Activated CD4-positive, alpha-beta memory T cell treated with anti-CD3 and anti-CD28 coated beads, Interleukin-2, amount 10 ng/mL, durations not matched to agents 7 days and 5 days (primary cell): Measurements from ENCODE around the gene SLC16A10. TPM values are rescaled to one million over a fixed set of nuclear protein-coding genes. Genes with fewer than 3 reads are reported as not detected.
"Not testable (repeated sequence)": the region's sequence is repeated elsewhere in the genome, so short reads cannot be mapped to it uniquely, and the experiment has no call there.

ENCODE experiments used
- CTCF ChIA-PET: fragments of 350-600 bp; sonication (Branson Sonifier 250); formaldehyde crosslinking; loops from one replicate; lab custom pipeline; 2021; ENCODE audit warnings: antibody characterized with exemption, inconsistent platforms; lab: Charles Lee
- POLR2A ChIA-PET: fragments of 350-600 bp; sonication (Branson Sonifier 250); formaldehyde crosslinking; loops from one replicate; lab custom pipeline; 2021; ENCODE audit warnings: antibody characterized with exemption; lab: Charles Lee
- DNase-seq: peaks from one replicate; pipeline ENCODE4 v3.0.0-alpha.2; 2020
- H3K27ac Mint-ChIP-seq: one replicate; pipeline ENCODE4 v1.8.0; 2021; ENCODE audit warnings: mild to moderate bottlenecking, mixed read lengths
- H3K27me3 Mint-ChIP-seq: one replicate; pipeline ENCODE4 v1.8.0; 2021; ENCODE audit warnings: mixed read lengths
- H3K36me3 Mint-ChIP-seq: one replicate; pipeline ENCODE4 v1.8.0; 2021; ENCODE audit warnings: low read depth, mixed read lengths
- H3K4me1 Mint-ChIP-seq: one replicate; pipeline ENCODE4 v1.8.0; 2021; ENCODE audit warnings: mixed read lengths
- H3K4me3 Mint-ChIP-seq: one replicate; pipeline ENCODE4 v1.8.0; 2021; ENCODE audit warnings: mild to moderate bottlenecking, mixed read lengths
- H3K9me3 Mint-ChIP-seq: one replicate; pipeline ENCODE4 v1.8.0; 2021; ENCODE audit warnings: mixed read lengths
- total RNA-seq, 2 experiments: library from RNA; stranded (reverse); gene quantifications; one replicate each; pipeline ENCODE4 v1.2.3, GENCODE V29; 2021

SLC16A10 gene
- total RNA-seq, 2 experiments from 2014 or later, result 1.2 to 1.4 TPM

DNA sequence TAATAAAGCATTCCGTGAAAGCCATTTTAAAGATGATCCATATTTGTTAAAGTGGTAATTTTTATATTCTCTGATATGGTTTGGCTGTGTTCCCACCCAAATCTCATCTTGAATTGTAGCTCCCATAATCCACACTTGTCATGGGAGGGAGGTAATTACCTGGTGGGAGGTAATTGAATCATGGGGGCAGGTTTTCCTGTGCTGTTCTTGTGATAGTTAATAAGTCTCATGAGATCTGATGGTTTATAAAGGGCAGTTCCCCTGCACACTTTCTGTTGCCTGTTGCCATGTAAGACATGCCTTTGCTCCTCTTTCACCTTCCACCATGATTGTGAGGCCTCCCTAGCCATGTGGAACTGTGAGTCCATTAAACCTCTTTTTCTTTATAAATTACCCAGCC lies 8.2 kb downstream of the SLC16A10 start:
- DNase-seq, H3K27ac Mint-ChIP-seq, CTCF ChIA-PET, H3K4me3 Mint-ChIP-seq, H3K4me1 Mint-ChIP-seq, H3K9me3 Mint-ChIP-seq, POLR2A ChIA-PET, H3K36me3 Mint-ChIP-seq: not testable (repeated sequence)
- peaks cover 11% of the 10 kb centered on the region for H3K27me3 Mint-ChIP-seq

DNA sequence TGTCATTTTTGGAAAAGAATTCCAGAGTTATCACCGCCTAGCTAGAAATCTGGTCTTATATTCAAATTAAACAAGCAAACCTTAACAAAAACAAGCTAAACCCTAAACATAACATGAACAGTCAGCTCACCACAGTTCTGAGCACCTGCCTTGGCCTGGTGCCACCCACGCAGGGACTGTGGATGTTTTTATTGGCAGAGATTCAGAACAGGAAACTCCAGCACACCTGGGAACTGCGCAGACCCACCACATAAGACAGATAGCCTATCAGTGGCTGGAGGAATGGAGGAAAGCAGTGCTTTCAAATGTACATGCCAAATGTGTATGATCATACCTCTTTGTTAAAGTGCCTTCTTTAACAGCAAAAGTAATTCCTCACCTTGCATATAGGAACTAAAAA lies 8.9 kb downstream of the SLC16A10 start:
- Mint-ChIP-seq H3K27ac (no peak overlapping the region), H3K4me3 (no peak overlapping the region), H3K27me3 (peaks cover 7% of the 10 kb centered on the region), H3K4me1 (peaks cover 1% of the 10 kb centered on the region), H3K9me3 (no peaks in the 10 kb centered on the region), H3K36me3 (no peaks in the 10 kb centered on the region)
- DNase-seq, result no peak
- POLR2A ChIA-PET, result no interaction called here
- CTCF ChIA-PET, result no interaction called here

DNA sequence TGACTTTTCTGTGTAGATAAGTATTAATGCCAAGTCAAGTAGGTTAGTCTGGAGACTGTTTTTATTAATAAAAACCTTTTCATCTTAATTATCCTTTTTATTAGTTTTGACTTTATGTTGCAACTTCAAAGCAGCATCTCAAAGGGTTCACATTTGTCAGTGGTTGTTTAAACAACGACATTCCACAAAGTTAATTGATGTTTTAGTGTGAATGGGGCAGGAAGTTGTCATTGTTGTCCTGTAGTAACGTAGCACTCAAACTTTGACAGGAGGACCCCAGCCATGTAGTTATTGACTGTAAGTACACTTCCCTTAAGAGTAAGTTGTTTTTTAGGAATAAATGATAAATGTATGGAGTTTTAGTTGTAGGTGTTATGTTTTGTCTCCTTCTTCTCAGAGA lies 11.3 kb downstream of the SLC16A10 start:
- no peak for DNase-seq
- ChIA-PET CTCF (no interaction called here), POLR2A (no interaction called here)
- H3K36me3 Mint-ChIP-seq, result no peaks in the 10 kb centered on the region
- no peaks in the 10 kb centered on the region for H3K9me3 Mint-ChIP-seq
- H3K27ac Mint-ChIP-seq, result no peak overlapping the region
- peaks cover 7% of the 10 kb centered on the region for H3K27me3 Mint-ChIP-seq
- H3K4me1 Mint-ChIP-seq, result peaks cover 1% of the 10 kb centered on the region
- H3K4me3 Mint-ChIP-seq, result no peak overlapping the region

DNA sequence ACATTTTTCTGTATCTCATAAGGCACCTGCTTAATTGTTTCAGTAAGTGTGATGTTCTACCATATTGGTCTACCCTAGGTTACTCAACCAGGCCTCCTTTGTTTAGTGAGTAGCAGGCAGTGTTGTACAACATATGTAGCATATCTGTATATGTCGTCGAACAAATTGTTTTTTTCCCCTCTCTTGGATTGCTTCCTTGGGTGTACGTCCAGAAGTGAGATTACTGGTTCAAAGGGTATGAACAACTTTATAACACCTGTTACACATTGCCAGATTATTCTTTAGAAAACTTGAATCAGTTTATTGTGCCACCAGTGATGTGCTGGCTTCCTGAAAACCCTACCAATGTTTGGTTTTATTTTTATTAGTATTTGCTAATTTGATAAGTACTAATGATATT lies 14.7 kb downstream of the SLC16A10 start:
- Mint-ChIP-seq H3K36me3 (no peaks in the 10 kb centered on the region), H3K9me3 (peaks cover 3% of the 10 kb centered on the region), H3K4me1 (no peaks in the 10 kb centered on the region), H3K4me3 (no peak overlapping the region), H3K27me3 (peaks cover 7% of the 10 kb centered on the region), H3K27ac (no peak overlapping the region)
- CTCF ChIA-PET, result no interaction called here
- DNase-seq, result no peak
- POLR2A ChIA-PET, result no interaction called here

DNA sequence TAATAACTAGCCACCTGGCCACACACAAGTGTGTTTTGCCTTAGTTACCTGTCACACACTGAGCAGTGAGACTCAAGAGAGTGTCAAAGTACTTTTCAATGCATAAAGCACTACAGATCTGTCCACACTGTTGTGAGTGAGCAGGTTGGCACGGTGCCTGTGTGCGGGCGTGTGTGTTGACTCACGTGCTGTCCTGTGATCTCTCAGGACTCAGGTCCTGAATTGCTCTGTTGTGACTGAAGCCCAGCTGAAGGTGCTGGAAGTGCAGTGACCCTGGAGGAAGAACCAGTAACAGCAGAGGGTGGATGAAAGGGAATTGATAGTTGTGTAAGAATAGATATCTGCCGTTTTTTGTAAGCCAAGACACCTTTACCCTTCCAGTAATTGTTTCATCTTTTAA lies 18.3 kb downstream of the SLC16A10 start:
- ChIA-PET CTCF (no interaction called here), POLR2A (no interaction called here)
- H3K27me3 Mint-ChIP-seq, result peaks cover 15% of the 10 kb centered on the region
- no peak overlapping the region for H3K27ac Mint-ChIP-seq
- H3K4me3 Mint-ChIP-seq, result no peak overlapping the region
- H3K4me1 Mint-ChIP-seq, result no peaks in the 10 kb centered on the region
- H3K9me3 Mint-ChIP-seq, result peaks cover 7% of the 10 kb centered on the region
- no peaks in the 10 kb centered on the region for H3K36me3 Mint-ChIP-seq
- DNase-seq, result no peak

DNA sequence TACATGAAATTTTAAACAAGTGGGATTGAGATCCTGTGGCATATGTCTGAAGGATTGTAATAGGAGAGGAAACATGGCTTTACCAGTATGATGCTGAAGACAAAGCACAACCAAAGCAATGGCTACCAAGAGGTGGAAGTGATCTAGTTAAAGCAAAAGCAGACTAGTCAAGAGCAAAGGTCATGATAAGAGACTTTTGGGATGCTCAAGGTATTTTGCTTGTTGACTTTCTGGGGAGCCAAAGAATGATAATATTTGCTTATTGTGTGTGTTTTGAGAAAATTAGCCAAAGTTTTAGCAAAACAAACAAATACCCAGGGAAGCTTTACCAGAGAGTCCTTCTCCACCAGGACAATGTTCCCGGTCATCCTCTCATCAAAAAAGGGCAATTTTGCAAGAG lies 20.3 kb downstream of the SLC16A10 start:
- H3K36me3 Mint-ChIP-seq, result no peaks in the 10 kb centered on the region
- H3K4me1 Mint-ChIP-seq, result no peaks in the 10 kb centered on the region
- no peak overlapping the region for H3K27ac Mint-ChIP-seq
- ChIA-PET CTCF (no interaction called here), POLR2A (no interaction called here)
- peaks cover 7% of the 10 kb centered on the region for H3K9me3 Mint-ChIP-seq
- H3K27me3 Mint-ChIP-seq, result peaks cover 15% of the 10 kb centered on the region
- DNase-seq, result no peak
- no peak overlapping the region for H3K4me3 Mint-ChIP-seq

DNA sequence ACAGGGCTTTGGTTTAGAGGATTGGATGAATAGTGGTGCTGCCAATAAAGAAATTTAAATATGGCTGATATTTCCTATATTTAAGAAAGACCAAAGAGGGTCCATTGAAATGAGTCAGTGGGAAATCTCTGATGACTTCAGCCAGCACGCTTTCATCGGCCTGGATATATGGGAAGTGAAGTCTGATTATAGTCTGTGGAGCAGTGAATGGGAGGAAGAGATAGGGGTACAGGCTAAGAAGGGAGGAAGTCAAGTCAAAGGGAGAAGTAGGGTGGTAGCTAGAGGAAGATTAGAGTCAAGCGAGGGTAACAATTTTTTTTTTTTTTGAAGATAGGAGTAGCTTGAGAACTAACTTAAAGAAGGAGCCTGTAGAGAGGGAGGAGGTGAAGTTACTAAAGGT lies 22.7 kb downstream of the SLC16A10 start:
- POLR2A ChIA-PET, result no interaction called here
- H3K27ac Mint-ChIP-seq, result no peak overlapping the region

DNA sequence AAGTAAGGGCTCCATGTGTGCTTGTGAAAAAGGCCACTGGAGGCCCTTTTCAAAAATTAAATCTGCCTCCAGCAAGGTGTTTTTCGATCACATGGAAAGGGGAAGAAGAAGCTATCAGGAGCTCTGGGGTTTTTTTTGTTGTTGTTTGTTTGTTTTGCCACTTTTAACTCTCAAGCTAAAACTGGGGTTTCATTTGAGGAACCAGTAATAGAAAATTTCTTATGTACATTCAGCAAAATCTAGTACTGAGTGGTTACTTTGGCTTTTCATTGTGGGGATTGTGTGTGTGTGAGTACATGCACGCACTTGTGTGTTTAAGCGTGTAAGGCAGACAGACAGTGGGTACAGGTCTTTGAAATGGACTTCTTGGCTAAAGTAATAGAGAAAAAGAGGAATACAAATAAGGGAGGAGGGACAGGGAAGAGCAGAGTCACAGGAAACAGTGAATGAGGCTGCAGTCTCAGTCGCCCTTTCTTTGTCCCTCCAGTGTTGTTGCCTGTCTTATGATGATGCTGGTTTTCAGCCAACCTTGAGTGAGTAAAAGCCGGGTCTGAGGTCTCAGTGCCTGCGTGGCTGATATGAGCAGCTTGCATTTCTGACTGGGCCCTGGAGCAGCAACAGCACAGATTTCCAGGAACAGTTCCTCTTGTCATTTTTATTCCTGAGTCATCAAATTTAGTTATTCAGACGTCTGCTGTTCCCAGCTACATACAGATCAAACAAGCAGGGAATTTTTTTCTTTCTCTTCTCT lies 26.2 kb downstream of the SLC16A10 start:
- POLR2A ChIA-PET, result no interaction called here
- no peaks in the 10 kb centered on the region for H3K36me3 Mint-ChIP-seq
- CTCF ChIA-PET, result no interaction called here
- no peaks in the 10 kb centered on the region for H3K9me3 Mint-ChIP-seq
- H3K27me3 Mint-ChIP-seq, result peaks cover 8% of the 10 kb centered on the region
- H3K4me1 Mint-ChIP-seq, result peaks cover 11% of the 10 kb centered on the region
- no peak overlapping the region for H3K27ac Mint-ChIP-seq
- DNase-seq, result no peak
- H3K4me3 Mint-ChIP-seq, result no peak overlapping the region

More for the DNA sequence above, 22.7 kb downstream of the SLC16A10 start:
- Mint-ChIP-seq H3K4me3 (no peak overlapping the region), H3K4me1 (peaks cover 11% of the 10 kb centered on the region), H3K36me3 (no peaks in the 10 kb centered on the region), H3K9me3 (peaks cover 7% of the 10 kb centered on the region), H3K27me3 (peaks cover 15% of the 10 kb centered on the region)
- CTCF ChIA-PET, result no interaction called here
- no peak for DNase-seq

DNA sequence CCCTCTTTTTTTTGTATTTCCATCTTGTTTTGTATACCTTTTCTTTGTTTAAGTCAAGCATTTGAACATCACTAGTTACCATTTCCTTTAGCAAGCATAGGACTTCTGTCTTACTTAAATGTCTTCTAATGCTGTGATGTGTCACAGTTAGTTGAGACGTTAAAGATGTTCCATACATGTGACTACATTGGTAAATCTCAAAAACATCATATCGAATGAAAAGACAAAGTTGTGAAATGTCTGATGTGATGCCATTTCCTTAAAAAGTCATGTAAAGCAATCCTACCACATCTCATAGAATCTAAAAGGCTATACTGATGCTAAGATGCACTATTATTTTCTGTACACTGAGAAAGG lies 26.8 kb downstream of the SLC16A10 start:
- ChIA-PET CTCF (no interaction called here), POLR2A (no interaction called here)
- peaks cover 8% of the 10 kb centered on the region for H3K27me3 Mint-ChIP-seq
- H3K4me1 Mint-ChIP-seq, result peaks cover 11% of the 10 kb centered on the region
- no peaks in the 10 kb centered on the region for H3K9me3 Mint-ChIP-seq
- H3K4me3 Mint-ChIP-seq, result no peak overlapping the region
- no peak overlapping the region for H3K27ac Mint-ChIP-seq
- H3K36me3 Mint-ChIP-seq, result no peaks in the 10 kb centered on the region
- DNase-seq, result no peak

DNA sequence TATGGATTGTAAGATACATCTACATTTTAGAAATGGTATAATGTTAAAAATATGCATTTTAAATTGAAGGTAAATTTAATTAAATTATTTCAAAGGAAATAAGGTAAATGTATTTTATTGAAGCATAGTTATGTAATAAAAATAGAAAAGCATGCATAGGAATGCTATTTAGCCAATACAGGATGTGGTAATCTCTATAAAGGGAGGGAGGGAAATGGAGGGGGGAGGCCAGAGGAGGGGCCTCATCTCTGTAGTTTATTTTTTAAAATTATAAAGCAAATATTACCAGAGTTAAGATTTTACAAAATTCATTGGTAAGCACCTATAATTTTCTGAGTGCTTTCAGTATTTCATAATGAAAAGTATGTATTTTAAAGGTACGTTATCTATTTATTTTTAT lies 27.2 kb downstream of the SLC16A10 start:
- DNase-seq, result no peak
- POLR2A ChIA-PET, result no interaction called here

DNA sequence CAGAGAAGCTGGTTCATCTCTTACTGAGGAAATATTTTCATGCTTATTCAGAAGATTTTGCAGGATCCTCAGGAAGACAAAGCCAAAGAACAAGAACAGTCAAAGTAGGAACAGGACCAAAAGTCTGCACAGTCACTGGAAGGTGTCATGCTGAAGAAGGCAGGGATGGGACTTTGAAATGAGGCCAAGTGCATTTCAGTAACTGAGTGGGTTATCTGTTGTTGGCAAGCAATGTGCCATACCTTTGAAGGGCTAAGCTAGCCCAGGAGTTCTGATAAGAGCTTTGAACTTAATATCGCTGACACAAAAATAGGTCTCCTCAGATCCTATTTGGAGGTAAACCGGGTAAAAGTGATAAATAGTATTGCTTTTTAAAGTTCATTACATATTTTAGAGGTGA lies 31.5 kb downstream of the SLC16A10 start:
- POLR2A ChIA-PET, result no interaction called here
- Mint-ChIP-seq H3K27me3 (peaks cover 4% of the 10 kb centered on the region), H3K4me3 (no peak overlapping the region), H3K27ac (no peak overlapping the region), H3K36me3 (no peaks in the 10 kb centered on the region), H3K4me1 (peaks cover 4% of the 10 kb centered on the region), H3K9me3 (no peaks in the 10 kb centered on the region)
- DNase-seq, result no peak
- CTCF ChIA-PET, result interaction anchor here (0.7 to 1.5 kb wide), 2 partner anchors 61 to 81 kb away, joined by 3 to 5 read pairs; no protein-coding TSS in a partner anchor

More for the DNA sequence above, 27.2 kb downstream of the SLC16A10 start:
- Mint-ChIP-seq H3K27me3 (peaks cover 8% of the 10 kb centered on the region), H3K27ac (no peak overlapping the region), H3K9me3 (no peaks in the 10 kb centered on the region), H3K36me3 (no peaks in the 10 kb centered on the region), H3K4me3 (no peak overlapping the region), H3K4me1 (peaks cover 11% of the 10 kb centered on the region)
- CTCF ChIA-PET, result no interaction called here

DNA sequence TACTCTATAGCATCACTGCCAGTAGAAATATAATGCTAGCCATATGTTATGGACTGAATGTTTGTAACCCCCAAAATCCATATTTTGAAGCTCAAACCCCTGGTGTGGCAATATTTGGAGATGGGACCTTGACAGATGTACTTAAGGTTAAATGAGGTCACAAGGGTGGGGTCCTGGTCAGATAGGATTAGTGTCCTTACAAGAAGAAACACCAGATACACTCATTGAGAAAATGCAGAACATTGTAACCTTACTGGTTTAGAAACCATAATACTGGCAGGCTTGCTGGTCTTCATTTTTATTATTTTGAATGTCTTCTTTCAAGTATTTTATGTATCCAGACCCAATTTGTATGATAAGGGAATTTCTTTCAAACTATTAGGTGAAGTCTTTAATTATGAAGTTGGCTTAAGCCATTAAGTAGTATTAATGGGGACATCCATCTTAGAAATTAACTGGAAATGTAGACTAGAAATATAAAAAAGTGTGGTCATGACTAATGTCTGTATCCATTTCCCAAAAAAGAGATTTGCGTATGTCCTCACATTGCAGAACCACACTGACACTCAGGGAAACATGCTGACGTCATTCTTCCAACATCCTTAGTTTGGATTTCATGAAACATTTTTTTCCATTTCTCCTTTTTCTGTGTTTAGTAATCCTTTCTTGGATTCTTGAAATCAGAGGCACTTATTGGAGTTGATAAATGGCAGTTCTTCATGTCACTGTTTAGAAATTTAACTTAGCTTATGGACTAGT lies 32.4 kb downstream of the SLC16A10 start:
- Mint-ChIP-seq H3K4me1 (no peaks in the 10 kb centered on the region), H3K27me3 (peaks cover 1% of the 10 kb centered on the region), H3K4me3 (no peak overlapping the region), H3K36me3 (no peaks in the 10 kb centered on the region), H3K27ac (no peak overlapping the region), H3K9me3 (no peaks in the 10 kb centered on the region)
- ChIA-PET POLR2A (no interaction called here), CTCF (interaction anchor here (1.5 kb wide), 1 partner anchor 62 kb away, joined by 5 read pairs; no protein-coding TSS in a partner anchor)
- no peak for DNase-seq

DNA sequence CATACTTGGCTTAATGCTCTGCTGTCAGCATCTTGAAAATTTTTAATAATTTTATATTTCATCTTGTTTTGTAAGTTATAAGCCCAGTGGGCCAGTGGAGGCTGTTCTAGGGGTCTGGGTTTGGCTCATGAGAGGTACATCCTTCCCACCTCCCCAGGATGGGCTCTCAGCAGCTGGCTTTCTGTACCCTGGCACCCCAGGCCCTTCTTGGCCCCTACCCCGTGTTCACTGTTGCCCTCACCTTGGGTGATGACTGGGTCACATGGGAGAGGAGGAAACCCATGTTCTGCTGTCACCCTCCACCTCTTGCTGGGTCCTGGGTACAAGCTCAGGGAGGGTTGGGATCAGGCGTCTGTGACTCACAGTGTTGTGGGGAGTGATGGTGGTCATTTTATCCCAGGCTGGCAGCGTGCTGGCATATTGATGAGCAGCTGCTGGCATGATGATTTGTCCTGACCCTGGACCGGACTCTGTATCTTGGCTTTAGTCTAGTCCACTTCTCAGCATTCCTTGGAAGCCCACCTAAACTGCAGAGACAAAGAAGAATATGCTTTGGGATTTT lies 34.6 kb downstream of the SLC16A10 start:
- H3K9me3 Mint-ChIP-seq, result no peaks in the 10 kb centered on the region
- no peak overlapping the region for H3K4me3 Mint-ChIP-seq
- no peak overlapping the region for H3K27ac Mint-ChIP-seq
- H3K36me3 Mint-ChIP-seq, result no peaks in the 10 kb centered on the region
- CTCF ChIA-PET, result no interaction called here
- H3K27me3 Mint-ChIP-seq, result peaks cover 1% of the 10 kb centered on the region
- DNase-seq, result no peak
- no peaks in the 10 kb centered on the region for H3K4me1 Mint-ChIP-seq
- POLR2A ChIA-PET, result no interaction called here
